Measurements from ENCODE around the gene KCNIP1. TPM values are rescaled to one million over a fixed set of nuclear protein-coding genes. Genes with fewer than 3 reads are reported as not detected.

The KCNIP1 gene
- total RNA-seq, 1 donor from 2014 or later: 12.6 TPM

DNA sequence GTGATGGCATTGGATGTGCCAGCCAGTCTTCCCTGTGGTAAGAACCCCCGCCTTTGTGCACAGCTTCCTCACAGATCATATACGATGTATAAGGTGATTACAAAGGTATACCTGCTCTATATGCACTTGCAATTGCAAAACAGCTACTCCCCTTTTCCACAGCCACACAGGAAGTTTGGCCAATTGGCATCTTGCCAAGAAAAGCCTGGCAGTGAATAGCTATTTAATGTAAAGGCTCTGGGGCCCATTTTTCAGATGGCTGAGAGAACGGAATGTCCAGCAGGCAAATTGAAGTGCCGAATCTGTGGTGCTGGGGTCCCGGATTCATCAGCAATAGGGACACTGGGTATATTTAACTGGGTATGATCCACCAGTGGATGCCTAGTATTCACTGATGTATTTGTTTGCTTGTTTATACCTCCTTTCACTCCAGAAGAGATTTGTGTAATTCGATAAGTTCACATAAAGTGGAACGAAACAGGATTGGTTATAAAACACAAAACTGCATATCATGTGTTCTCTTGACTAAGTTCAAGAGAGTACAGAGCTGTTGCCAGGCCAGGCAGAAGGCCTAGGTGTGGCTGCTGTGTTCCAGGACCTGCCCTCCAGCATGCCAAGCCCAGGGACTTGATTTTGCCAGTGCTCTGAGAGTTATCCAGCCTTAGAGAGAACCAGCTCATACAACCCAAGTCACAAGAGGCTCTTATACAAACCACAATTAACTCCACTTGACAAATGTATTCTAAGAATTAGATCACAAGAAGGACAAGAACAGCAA lies 252.0 kb downstream of the KCNIP1 start:
- peak overlapping the region; percentile 67 for H3K27ac Mint-ChIP-seq (ENCODE audit: unreplicated experiment)

DNA sequence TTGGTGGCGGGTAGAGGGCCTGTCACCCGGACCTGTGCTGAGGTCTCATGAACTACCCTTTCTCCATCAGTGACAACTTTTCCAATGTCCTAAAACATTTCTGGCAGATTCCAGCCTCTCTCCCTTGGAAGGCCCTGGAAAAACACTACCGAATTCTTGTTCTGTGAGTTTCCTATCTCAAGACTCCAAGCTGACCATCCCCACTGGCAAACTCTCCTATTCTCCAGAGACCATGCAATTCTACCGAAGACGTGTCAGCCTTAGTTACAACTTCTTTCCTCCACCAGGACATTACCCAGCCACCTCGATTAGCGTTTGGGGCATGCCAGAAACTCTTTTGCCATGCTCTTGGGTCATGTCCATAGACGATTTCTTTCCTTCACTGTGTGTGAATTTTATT lies 252.9 kb downstream of the KCNIP1 start:
- Mint-ChIP-seq H3K4me3 (ENCODE audit: unreplicated experiment) (no peak overlapping the region), H3K27me3 (ENCODE audit: unreplicated experiment) (no peaks in the 10 kb centered on the region), H3K9me3 (ENCODE audit: unreplicated experiment) (no peaks in the 10 kb centered on the region), H3K36me3 (ENCODE audit: unreplicated experiment) (no peaks in the 10 kb centered on the region), H3K27ac (ENCODE audit: unreplicated experiment) (peak overlapping the region; percentile 67), H3K4me1 (ENCODE audit: unreplicated experiment) (peaks cover 60% of the 10 kb centered on the region)
- no peak for DNase-seq (ENCODE audit: extremely low spot score, unreplicated experiment)
- TF ChIP-seq, protein P1, sequence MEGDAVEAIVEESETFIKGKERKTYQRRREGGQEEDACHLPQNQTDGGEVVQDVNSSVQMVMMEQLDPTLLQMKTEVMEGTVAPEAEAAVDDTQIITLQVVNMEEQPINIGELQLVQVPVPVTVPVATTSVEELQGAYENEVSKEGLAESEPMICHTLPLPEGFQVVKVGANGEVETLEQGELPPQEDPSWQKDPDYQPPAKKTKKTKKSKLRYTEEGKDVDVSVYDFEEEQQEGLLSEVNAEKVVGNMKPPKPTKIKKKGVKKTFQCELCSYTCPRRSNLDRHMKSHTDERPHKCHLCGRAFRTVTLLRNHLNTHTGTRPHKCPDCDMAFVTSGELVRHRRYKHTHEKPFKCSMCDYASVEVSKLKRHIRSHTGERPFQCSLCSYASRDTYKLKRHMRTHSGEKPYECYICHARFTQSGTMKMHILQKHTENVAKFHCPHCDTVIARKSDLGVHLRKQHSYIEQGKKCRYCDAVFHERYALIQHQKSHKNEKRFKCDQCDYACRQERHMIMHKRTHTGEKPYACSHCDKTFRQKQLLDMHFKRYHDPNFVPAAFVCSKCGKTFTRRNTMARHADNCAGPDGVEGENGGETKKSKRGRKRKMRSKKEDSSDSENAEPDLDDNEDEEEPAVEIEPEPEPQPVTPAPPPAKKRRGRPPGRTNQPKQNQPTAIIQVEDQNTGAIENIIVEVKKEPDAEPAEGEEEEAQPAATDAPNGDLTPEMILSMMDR (IDR thresholded peaks at IDR 0.05): no peak

More for the DNA sequence above, 252.0 kb downstream of the KCNIP1 start:
- no peaks in the 10 kb centered on the region for H3K36me3 Mint-ChIP-seq (ENCODE audit: unreplicated experiment)
- no peaks in the 10 kb centered on the region for H3K9me3 Mint-ChIP-seq (ENCODE audit: unreplicated experiment)
- TF ChIP-seq, protein P1 (IDR thresholded peaks at IDR 0.05): no peak
- peaks cover 63% of the 10 kb centered on the region for H3K4me1 Mint-ChIP-seq (ENCODE audit: unreplicated experiment)
- peak overlapping the region; percentile 5 for H3K4me3 Mint-ChIP-seq (ENCODE audit: unreplicated experiment)
- no peaks in the 10 kb centered on the region for H3K27me3 Mint-ChIP-seq (ENCODE audit: unreplicated experiment)
- no peak for DNase-seq (ENCODE audit: extremely low spot score, unreplicated experiment)

DNA sequence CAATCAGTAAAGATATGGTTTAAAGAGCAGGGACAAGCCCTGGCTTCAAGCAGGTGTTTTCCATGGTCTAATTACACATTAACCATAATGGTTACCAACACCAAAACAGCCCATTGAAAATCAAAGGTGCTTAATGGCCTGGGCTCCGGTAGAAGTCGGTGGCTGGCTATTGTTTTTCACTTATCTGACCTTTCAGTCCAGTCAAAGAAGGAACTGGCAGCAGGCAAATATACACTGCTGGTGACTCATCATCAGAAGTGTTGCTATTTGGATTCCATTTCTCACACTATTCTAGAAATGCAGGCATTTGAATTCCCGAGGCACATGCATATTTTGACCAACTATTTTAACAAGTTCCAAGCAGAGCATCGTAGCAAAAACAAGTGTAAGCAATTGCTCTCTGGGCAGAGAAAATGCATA lies 253.4 kb downstream of the KCNIP1 start:
- no peak overlapping the region for H3K4me3 Mint-ChIP-seq (ENCODE audit: unreplicated experiment)
- DNase-seq (ENCODE audit: extremely low spot score, unreplicated experiment): no peak
- TF ChIP-seq, protein P1 (IDR thresholded peaks at IDR 0.05): no peak
- H3K4me1 Mint-ChIP-seq (ENCODE audit: unreplicated experiment): peaks cover 55% of the 10 kb centered on the region
- H3K9me3 Mint-ChIP-seq (ENCODE audit: unreplicated experiment): no peaks in the 10 kb centered on the region
- H3K27ac Mint-ChIP-seq (ENCODE audit: unreplicated experiment): peak overlapping the region; percentile 67
- no peaks in the 10 kb centered on the region for H3K27me3 Mint-ChIP-seq (ENCODE audit: unreplicated experiment)
- no peaks in the 10 kb centered on the region for H3K36me3 Mint-ChIP-seq (ENCODE audit: unreplicated experiment)

DNA sequence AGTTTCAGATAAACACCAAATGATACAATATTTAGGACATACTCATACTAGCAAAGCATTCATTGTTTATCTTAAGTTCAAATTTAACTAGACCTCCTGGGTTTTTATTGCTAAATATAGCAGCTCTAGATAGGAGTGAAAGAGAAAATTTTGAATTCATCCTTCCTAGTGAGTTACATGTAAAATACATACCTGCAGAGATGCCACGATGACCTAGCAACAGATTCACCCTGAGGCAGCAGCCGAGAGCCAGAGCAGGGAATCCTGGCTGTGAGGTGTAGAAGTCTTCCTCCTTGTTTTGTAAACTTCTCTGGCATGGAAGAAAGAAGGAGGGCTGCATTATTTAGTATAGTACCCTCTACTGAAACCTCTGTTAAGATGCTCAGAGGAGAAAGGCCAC lies 253.8 kb downstream of the KCNIP1 start:
- H3K27ac Mint-ChIP-seq (ENCODE audit: unreplicated experiment): peak overlapping the region; percentile 67
- no peak overlapping the region for H3K4me3 Mint-ChIP-seq (ENCODE audit: unreplicated experiment)
- no peak for DNase-seq (ENCODE audit: extremely low spot score, unreplicated experiment)
- no peaks in the 10 kb centered on the region for H3K27me3 Mint-ChIP-seq (ENCODE audit: unreplicated experiment)
- H3K36me3 Mint-ChIP-seq (ENCODE audit: unreplicated experiment): no peaks in the 10 kb centered on the region
- TF ChIP-seq, protein P1 (IDR thresholded peaks at IDR 0.05): no peak
- peaks cover 50% of the 10 kb centered on the region for H3K4me1 Mint-ChIP-seq (ENCODE audit: unreplicated experiment)
- no peaks in the 10 kb centered on the region for H3K9me3 Mint-ChIP-seq (ENCODE audit: unreplicated experiment)

DNA sequence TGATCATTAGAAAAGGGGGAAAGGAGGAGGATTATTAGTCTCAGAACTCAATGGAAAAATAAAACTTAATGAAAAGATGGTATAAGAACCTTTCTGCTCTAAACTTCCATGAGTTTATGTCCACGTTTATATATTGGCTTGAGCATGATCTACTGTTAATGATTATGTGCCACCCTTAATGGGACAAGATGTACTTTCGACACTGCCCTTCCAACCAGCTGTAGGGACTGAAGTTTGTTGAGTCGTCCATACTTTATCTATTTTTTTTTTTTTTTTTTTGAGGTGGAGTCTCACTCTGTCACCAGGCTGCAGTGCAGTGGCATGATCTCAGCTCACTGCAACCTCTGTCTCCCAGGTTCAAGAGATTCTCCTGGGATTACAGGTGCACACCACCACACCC lies 254.7 kb downstream of the KCNIP1 start:
- TF ChIP-seq, protein P1 (IDR thresholded peaks at IDR 0.05): no peak
- H3K4me3 Mint-ChIP-seq (ENCODE audit: unreplicated experiment): no peak overlapping the region
- peaks cover 44% of the 10 kb centered on the region for H3K4me1 Mint-ChIP-seq (ENCODE audit: unreplicated experiment)
- no peaks in the 10 kb centered on the region for H3K9me3 Mint-ChIP-seq (ENCODE audit: unreplicated experiment)
- no peak for DNase-seq (ENCODE audit: extremely low spot score, unreplicated experiment)
- no peaks in the 10 kb centered on the region for H3K36me3 Mint-ChIP-seq (ENCODE audit: unreplicated experiment)
- H3K27ac Mint-ChIP-seq (ENCODE audit: unreplicated experiment): peak overlapping the region; percentile 67
- H3K27me3 Mint-ChIP-seq (ENCODE audit: unreplicated experiment): no peaks in the 10 kb centered on the region

All from osteocyte (in vitro differentiated cells).